Aorta (tissue), 5 donors: ENCODE measurements around the gene TCF4. TPM values are rescaled to one million over a fixed set of nuclear protein-coding genes. Genes with fewer than 3 reads are reported as not detected.

Experiments
- ATAC-seq: fragments of 200-7000 bp; cut with Tn5 transposase; one replicate; pipeline ENCODE4 v1.9.1; 2022; ENCODE audit warnings: moderate library complexity; ENCODE audit not compliant: low FRiP score
- DNase-seq, 2 donors: peaks; one replicate each; pipeline ENCODE4 v3.0.0-alpha.2; 2020
- H3K27ac ChIP-seq, 2 donors: one replicate each; pipeline ENCODE4 v1.5.1; 2013; ENCODE audit warnings: low read length in 2 of 2, mild to moderate bottlenecking in 2 of 2, moderate library complexity in 2 of 2, control low read depth in 1 of 2, inconsistent platforms in 1 of 2, low read depth in 1 of 2
- H3K27me3 ChIP-seq, 2 donors: one replicate each; pipeline ENCODE4 v1.6.1; 2013; ENCODE audit warnings: control low read depth in 1 of 2, low read length in 1 of 2, mild to moderate bottlenecking in 1 of 2, moderate library complexity in 1 of 2; ENCODE audit not compliant: insufficient read depth in 2 of 2, control insufficient read depth in 1 of 2
- H3K36me3 ChIP-seq, 2 donors: one replicate each; pipeline ENCODE4 v1.6.1; 2013; ENCODE audit warnings: control low read depth in 1 of 2, low read length in 1 of 2, mild to moderate bottlenecking in 1 of 2; ENCODE audit not compliant: insufficient read depth in 2 of 2, control insufficient read depth in 1 of 2
- H3K4me1 ChIP-seq, 2 donors: one replicate each; pipeline ENCODE4 v1.6.1; 2013; ENCODE audit warnings: low read length in 2 of 2, control low read depth in 1 of 2, mild to moderate bottlenecking in 1 of 2, moderate library complexity in 1 of 2; ENCODE audit not compliant: insufficient read depth in 2 of 2, control insufficient read depth in 1 of 2
- H3K4me3 ChIP-seq, 2 donors: one replicate each; pipeline ENCODE4 v1.5.1; 2013; ENCODE audit warnings: low read length in 2 of 2, control low read depth in 1 of 2, mild to moderate bottlenecking in 1 of 2
- H3K9me3 ChIP-seq: one replicate; pipeline ENCODE4 v1.6.1; 2013; ENCODE audit warnings: mild to moderate bottlenecking, low read length; ENCODE audit not compliant: control insufficient read depth
- WGBS, 2 donors: extraction: QIAGEN DNeasy Blood & Tissue Kit; methylation state at CpG; one replicate each; pipeline ENCODE4 v1.1.7; 2013; 5-methylcytosine and 5-hydroxymethylcytosine counted together
- intact Hi-C, 2 donors: fragments of 100-400 bp; cut with DNase I; formaldehyde crosslinking; loops; one replicate each; pipeline versions ENCODE4 v1.14.2 to v1.15.0; 2022
- polyA plus RNA-seq, 2 donors: library from polyadenylated mRNA; stranded (reverse); fragments of 200-250 nt; gene quantifications; one replicate each; pipeline ENCODE4 v1.2.3, GENCODE V29; 2013
- total RNA-seq, 2 donors: library from RNA; stranded (reverse); fragmentation: NEBNext Ultra II Directional; extraction: Animal tissue kit (Norgen Biotek cat#: 25700); gene quantifications; one replicate each; pipeline ENCODE4 v1.2.1, GENCODE V29; 2021
- donor health status: healthy with polysubstance abuse.
- donor health status: Bipolar disorder and iron deficiency.
- donor health status: DM: no; HTN: no; CAD: no.
- donor health status: DM: no; HTN: no; CAD: no.
- donor health status: DM: yes; HTN: yes; CAD: no.

Gene TCF4
- total and polyA plus RNA-seq, 4 donors: 11.8 to 297 (median 75.0) TPM

DNA sequence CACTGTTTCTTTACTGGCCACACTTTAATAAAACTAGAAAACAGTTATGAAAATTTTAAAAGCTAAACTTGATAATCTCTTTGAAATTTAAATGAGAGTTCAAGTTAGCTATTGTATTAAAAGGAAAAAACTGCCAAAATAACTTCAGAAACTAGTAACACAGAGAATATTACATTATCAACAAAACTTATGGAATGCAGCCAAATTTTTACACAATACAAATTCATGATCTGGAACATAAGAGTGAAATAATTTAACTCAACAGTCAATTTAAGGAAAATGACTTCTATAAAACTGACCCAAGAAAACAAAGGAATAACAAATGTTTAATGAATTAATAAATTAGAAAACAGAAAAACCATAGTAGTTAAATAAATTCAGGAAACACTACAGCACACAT lies 65.0 kb downstream of the TCF4 start:
- no peaks in the 10 kb centered on the region for H3K36me3 ChIP-seq
- H3K27ac ChIP-seq: no peak overlapping the region
- no peak overlapping the region for H3K4me3 ChIP-seq
- H3K9me3 ChIP-seq: no peaks in the 10 kb centered on the region
- ATAC-seq (no peak), DNase-seq (no peak)
- no peaks in the 10 kb centered on the region for H3K4me1 ChIP-seq
- intact Hi-C loops: no loop called here
- H3K27me3 ChIP-seq: no peaks in the 10 kb centered on the region

GRCh38 chr18:55522011-55522410 lies 66.0 kb downstream of the TCF4 start:
- intact Hi-C loops: no loop called here
- Histone ChIP-seq H3K4me3 (no peak overlapping the region), H3K4me1 (no peaks in the 10 kb centered on the region), H3K27ac (no peak overlapping the region), H3K36me3 (no peaks in the 10 kb centered on the region), H3K9me3 (no peaks in the 10 kb centered on the region), H3K27me3 (no peaks in the 10 kb centered on the region)
- DNase-seq (peak in 1 of 2 donors; percentile 56), ATAC-seq (no peak)
- 63 to 68% methylated on average over 3 of the region's 3 CpGs for WGBS, 2 donors

DNA sequence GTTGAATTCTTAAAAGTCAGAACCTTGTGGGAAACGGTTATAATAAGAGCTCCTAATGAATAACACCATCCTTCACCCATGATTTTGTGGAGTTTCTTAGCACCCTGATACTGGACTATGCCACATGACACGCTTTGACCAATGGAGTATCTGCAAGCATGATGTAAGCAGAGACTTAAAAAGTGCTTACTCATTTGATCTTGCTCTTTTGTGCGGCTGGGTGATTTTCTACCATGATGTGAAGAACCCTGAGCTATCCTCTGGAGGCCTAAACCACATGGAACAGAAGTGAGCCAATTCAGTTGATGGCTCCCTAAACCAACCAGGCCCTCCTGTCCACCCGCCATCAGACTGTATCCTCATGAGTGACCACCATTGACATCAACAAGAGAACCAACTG lies 70.9 kb downstream of the TCF4 start:
- WGBS, 2 donors: 96% methylated on average over 4 of the region's 4 CpGs

DNA sequence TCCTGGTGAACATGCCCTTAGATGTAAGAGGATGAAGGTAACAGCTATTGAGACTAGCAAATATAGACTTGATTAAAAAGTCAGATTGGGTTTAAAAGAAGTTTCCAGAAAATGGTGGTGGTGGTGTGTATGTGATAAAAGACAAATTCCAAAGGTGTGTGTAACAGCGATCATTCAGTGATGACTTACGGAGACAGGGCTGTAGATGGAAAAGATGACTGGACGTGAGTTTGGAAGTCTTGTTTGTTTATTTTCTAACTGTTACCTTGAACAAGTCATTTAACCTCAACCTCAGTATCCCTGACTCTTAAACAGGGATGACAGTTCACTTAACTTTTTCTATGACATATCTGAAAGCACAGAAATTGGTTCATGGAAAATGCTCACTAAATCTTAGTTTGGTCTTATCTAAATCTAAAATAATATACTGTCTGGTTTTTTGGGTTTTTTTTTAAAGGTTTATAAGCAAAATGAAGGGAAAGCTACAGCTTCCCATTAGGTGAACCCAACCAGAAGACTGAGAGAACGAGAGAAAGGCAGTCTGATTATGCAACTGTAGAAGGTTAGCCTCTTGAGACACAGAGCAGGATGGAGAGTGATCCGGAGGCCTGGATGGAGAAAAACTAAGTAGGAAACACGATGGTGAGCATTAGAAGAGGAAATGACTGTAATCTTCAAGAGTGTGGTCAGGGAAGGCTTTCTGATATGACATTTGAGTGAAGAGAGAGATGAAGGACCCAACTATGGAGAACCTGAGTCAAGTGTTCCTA lies 71.9 kb downstream of the TCF4 start:
- Histone ChIP-seq H3K27ac (no peak overlapping the region), H3K4me3 (no peak overlapping the region), H3K36me3 (no peaks in the 10 kb centered on the region), H3K9me3 (no peaks in the 10 kb centered on the region), H3K4me1 (no peaks in the 10 kb centered on the region), H3K27me3 (no peaks in the 10 kb centered on the region)
- DNase-seq (no peak), ATAC-seq (no peak)
- intact Hi-C loops: no loop called here
- WGBS, 2 donors: 75 to 81% methylated on average over 6 of the region's 6 CpGs

More for the DNA sequence above, 70.9 kb downstream of the TCF4 start:
- ATAC-seq (no peak), DNase-seq (no peak)
- Histone ChIP-seq H3K36me3 (no peaks in the 10 kb centered on the region), H3K27ac (no peak overlapping the region), H3K9me3 (no peaks in the 10 kb centered on the region), H3K4me3 (no peak overlapping the region), H3K27me3 (no peaks in the 10 kb centered on the region), H3K4me1 (no peaks in the 10 kb centered on the region)
- intact Hi-C loops: no loop called here

DNA sequence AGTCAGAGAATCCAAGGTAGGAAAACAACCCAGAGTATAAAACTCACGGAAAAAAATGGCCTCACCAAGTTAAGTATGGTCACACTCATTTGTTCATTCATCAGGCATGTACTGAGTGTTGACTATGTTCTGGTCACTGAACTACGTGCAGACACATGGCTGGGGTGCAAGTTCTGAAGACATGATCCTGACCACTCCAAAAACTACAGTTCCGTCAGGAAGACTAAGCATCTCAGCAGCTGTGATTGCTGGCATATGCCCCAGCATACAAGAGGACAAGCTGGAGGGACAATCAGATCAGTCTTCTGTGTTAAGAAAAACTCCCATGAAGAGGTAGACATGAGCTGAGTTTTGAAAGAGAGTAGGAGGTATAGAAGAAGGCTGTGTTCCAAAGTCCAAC lies 72.8 kb downstream of the TCF4 start:
- Histone ChIP-seq H3K27ac (no peak overlapping the region), H3K27me3 (no peaks in the 10 kb centered on the region), H3K9me3 (no peaks in the 10 kb centered on the region), H3K4me1 (peaks cover 0 to 2% of the 10 kb centered on the region in 2 donors), H3K4me3 (no peak overlapping the region), H3K36me3 (no peaks in the 10 kb centered on the region)
- DNase-seq (no peak), ATAC-seq (no peak)
- intact Hi-C loops: no loop called here
- WGBS, 2 donors: 77 to 80% methylated on average over 3 of the region's 3 CpGs

DNA sequence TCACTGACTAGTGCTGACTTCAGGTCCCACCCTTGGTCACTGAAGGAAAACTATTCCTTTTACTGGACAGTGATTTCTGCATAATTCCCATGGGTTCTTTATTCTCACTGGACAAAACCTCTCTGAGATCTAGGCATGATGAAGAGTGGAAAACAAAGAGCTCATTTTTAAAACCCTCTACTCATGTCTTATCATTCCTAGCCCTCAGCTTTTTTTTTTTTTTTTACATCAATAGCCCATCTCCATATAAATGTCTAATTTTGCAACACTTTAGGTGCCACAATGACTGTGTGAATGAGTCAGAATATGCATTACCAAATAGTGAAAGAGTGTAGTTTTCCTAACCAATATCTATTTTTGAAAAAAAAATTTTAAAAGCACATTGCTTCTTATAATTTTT lies 74.8 kb downstream of the TCF4 start:
- Histone ChIP-seq H3K36me3 (no peaks in the 10 kb centered on the region), H3K27ac (no peak overlapping the region), H3K27me3 (no peaks in the 10 kb centered on the region), H3K4me3 (no peak overlapping the region), H3K4me1 (peaks cover 0 to 5% of the 10 kb centered on the region in 2 donors), H3K9me3 (no peaks in the 10 kb centered on the region)
- DNase-seq (no peak), ATAC-seq (no peak)
- intact Hi-C loops: no loop called here

DNA sequence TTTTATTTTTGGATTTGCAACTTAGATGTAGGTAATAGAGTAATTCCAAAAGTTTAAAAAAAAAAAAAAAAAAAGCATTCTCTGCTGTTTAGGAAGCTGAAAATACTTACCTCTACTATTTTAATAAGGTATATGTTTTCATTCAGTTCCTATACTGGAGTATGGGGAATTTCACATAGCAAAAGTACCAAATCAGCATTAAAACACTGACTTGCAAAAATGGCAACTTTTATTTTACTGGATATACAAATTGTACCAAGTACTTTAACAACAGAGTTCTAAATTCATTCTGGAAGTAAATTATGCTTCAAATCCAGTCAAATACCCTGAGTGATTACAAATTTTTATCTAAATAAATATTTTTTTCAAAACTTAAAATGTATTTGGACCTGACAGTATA lies 76.7 kb downstream of the TCF4 start:
- Histone ChIP-seq H3K27ac (no peak overlapping the region), H3K36me3 (no peaks in the 10 kb centered on the region), H3K4me3 (no peak overlapping the region), H3K4me1 (peaks cover 0 to 5% of the 10 kb centered on the region in 2 donors), H3K9me3 (no peaks in the 10 kb centered on the region), H3K27me3 (no peaks in the 10 kb centered on the region)
- intact Hi-C loops: no loop called here
- no peak for DNase-seq
- no peak for ATAC-seq

DNA sequence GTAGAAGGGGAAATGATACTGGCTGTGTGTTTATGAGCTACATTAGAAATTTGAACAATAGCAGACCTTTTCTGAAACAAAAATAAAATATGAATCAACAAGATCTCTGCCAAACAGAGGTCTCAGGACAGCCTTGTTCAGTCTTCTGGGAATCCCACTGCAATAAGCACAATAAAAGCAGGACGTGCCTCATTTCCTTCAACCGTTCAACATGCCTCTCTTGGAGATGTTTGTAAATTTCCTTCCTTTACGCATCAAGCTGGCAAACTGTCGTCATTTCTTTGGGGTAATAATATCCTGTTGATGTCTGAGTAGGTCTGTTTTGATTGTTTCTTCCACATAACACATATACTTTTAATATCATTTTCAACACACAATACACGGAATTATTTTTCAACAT lies 77.2 kb downstream of the TCF4 start:
- DNase-seq (no peak), ATAC-seq (peak; percentile 83)
- intact Hi-C loops: no loop called here
- H3K27ac ChIP-seq: no peak overlapping the region
- 43 to 54% methylated on average over 5 of the region's 5 CpGs for WGBS, 2 donors
- no peaks in the 10 kb centered on the region for H3K27me3 ChIP-seq
- peak overlapping the region in 1 of 2 donors; percentile 26 for H3K4me3 ChIP-seq
- peaks cover 0 to 5% of the 10 kb centered on the region in 2 donors for H3K4me1 ChIP-seq
- H3K36me3 ChIP-seq: no peaks in the 10 kb centered on the region
- no peaks in the 10 kb centered on the region for H3K9me3 ChIP-seq

GRCh38 chr18:55509631-55510324 lies 78.2 kb downstream of the TCF4 start:
- ATAC-seq: no peak
- WGBS, 2 donors: 25 to 36% methylated on average over 4 of the region's 4 CpGs
- Histone ChIP-seq H3K27ac (peak overlapping the region in 1 of 2 donors; percentile 57), H3K36me3 (no peaks in the 10 kb centered on the region), H3K4me1 (peaks cover 0 to 5% of the 10 kb centered on the region in 2 donors), H3K4me3 (peak overlapping the region in 1 of 2 donors; percentile 34), H3K27me3 (no peaks in the 10 kb centered on the region), H3K9me3 (no peaks in the 10 kb centered on the region)
- DNase-seq: no peak
- intact Hi-C loops: no loop called here
